Mucosa of descending colon (tissue), 3 donors: ENCODE data around the gene CIAO2B. TPM values are rescaled to one million over a fixed set of nuclear protein-coding genes. Genes with fewer than 3 reads are reported as not detected.
A peak's percentile ranks its signal among the peaks of the same experiment; 100 is the strongest.

Source experiments
- ATAC-seq: fragments of 200-7000 bp; cut with Tn5 transposase; one replicate; pipeline ENCODE4 v1.9.1; 2020; ENCODE audit warnings: mild to moderate bottlenecking, moderate library complexity
- DNase-seq, 3 donors: peaks; one replicate each; pipeline ENCODE4 v3.0.0-alpha.2; 2020
- H3K36me3 ChIP-seq: fragments of 200-600 bp; one replicate; pipeline ENCODE4 v1.8.0; 2021; ENCODE audit warnings: low read depth, mild to moderate bottlenecking
- H3K4me1 ChIP-seq: fragments of 200-600 bp; one replicate; pipeline ENCODE4 v1.8.0; 2021; ENCODE audit warnings: low read depth, mild to moderate bottlenecking
- H3K4me3 ChIP-seq: fragments of 200-600 bp; one replicate; pipeline ENCODE4 v1.8.0; 2021; ENCODE audit warnings: mild to moderate bottlenecking
- H3K9me3 ChIP-seq: fragments of 200-600 bp; one replicate; pipeline ENCODE4 v1.8.0; 2021; ENCODE audit warnings: mild to moderate bottlenecking
- CTCF ChIP-seq: fragments of 200-600 bp; IDR thresholded peaks from one replicate; pipeline ENCODE4 v1.8.0; 2022; ENCODE audit warnings: antibody characterized with exemption, mild to moderate bottlenecking
- intact Hi-C, 2 donors: fragments of 100-400 bp; cut with DNase I in 1 of 2; cut with micrococcal nuclease in 1 of 2; formaldehyde crosslinking; loops; one replicate each; pipeline versions ENCODE4 v1.11.0 to v1.11.1; 2022; cut with DNase I, micrococcal nuclease
- total RNA-seq, 3 donors: library from RNA; stranded (reverse); fragmentation: NEBNext Ultra II Directional in 2 of 3; extraction: Animal tissue kit (Norgen Biotek cat#: 25700) in 2 of 3; gene quantifications; one replicate each; pipeline versions ENCODE4 v1.2.1 to v1.2.4, GENCODE V29; 2021 to 2023
- donor health status: DM: no; HTN: no; CAD: no; lungs with moderate emphysema.
- donor health status: DM: no; HTN: no; CAD: no.
- donor health status: DM: no; HTN: yes; CAD: no.

CIAO2B gene
- total RNA-seq, 3 donors from 2014 or later = 72.5 to 78.1 (median 76.5) TPM

- intact Hi-C loops = no loop called here
- no peaks in the 10 kb centered on the region for H3K9me3 ChIP-seq
- no peak overlapping the region for H3K4me3 ChIP-seq
- TF ChIP-seq CTCF = no peak
- no peak for DNase-seq
- ATAC-seq = no peak
- H3K4me1 ChIP-seq = peaks cover 30% of the 10 kb centered on the region
- H3K36me3 ChIP-seq = no peaks in the 10 kb centered on the region
Observed at GRCh38 chr16:66932076-66932475, 2.1 kb downstream of the CIAO2B start.

GRCh38 chr16:66931665-66932064 is 2.5 kb downstream of the CIAO2B start:
- Histone ChIP-seq H3K36me3 (no peaks in the 10 kb centered on the region), H3K4me1 (peaks cover 29% of the 10 kb centered on the region), H3K9me3 (no peaks in the 10 kb centered on the region), H3K4me3 (no peak overlapping the region)
- ATAC-seq (no peak), DNase-seq (no peak)
- intact Hi-C loops = no loop called here
- no peak for TF ChIP-seq CTCF

DNA sequence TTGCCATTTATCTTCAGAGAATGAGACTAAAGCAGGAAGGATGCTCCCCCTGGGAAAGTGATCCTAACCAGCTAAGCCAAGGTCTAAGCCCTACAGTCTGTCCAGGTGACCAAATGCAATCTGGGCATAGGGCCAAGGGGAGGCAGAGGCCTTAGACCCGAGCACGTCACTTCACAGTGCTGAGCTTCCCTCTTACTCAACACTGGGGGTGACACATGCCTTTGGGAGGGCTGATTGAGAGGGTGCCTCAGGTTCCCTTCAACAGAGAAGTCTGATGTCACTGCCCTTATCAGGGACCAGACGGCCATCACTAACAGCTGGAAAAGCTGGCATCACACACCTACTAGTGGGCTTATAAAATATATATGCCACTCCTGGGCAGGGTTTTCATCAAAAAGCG is 4.0 kb downstream of the CIAO2B start:
- H3K36me3 ChIP-seq = no peaks in the 10 kb centered on the region
- no peak for ATAC-seq
- DNase-seq = no peak
- intact Hi-C loops = no loop called here
- no peaks in the 10 kb centered on the region for H3K9me3 ChIP-seq
- peaks cover 16% of the 10 kb centered on the region for H3K4me1 ChIP-seq
- no peak for TF ChIP-seq CTCF
- H3K4me3 ChIP-seq = no peak overlapping the region

DNA sequence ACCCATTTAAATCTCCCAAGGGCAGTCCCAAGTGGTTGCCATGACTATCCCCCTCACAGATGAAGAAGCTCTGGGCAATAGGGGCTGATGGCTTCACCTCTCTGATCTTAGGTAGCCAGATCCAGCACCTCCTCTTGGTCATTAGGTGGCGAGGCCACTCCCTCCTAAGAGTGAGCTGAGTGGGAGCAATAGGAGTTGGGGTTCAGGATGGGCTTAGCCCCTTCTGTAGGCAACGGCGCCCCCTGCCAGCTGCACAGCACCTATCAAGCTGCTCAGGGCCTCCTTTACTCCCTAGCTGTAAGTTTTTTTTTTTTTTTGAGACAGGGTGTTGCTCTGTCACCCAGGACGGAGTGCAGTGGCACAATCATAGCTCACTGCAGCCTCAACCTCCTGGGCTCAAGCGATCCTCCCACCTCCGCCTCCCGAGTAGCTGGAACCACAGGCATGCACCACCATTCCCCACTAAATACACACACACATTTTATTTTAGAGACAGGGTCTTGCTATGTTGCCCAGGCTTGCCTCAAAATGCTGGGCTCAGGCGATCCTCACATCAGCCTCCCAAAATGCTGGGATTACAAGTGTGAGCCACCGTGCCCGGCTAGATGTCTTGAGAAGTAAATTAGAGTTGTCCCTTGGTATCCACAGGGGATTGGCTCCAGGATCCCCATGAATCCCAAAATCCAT is 5.4 kb downstream of the CIAO2B start:
- Histone ChIP-seq H3K4me1 (peaks cover 21% of the 10 kb centered on the region), H3K36me3 (no peaks in the 10 kb centered on the region), H3K4me3 (no peak overlapping the region), H3K9me3 (no peaks in the 10 kb centered on the region)
- ATAC-seq (peak; percentile 10), DNase-seq (peak in 1 of 3 donors; percentile 53)
- no peak for TF ChIP-seq CTCF
- intact Hi-C loops = loop anchor here in 1 of 2 donors (5.0 kb wide), 1 partner anchor 37 kb away; no protein-coding TSS in a partner anchor

DNA sequence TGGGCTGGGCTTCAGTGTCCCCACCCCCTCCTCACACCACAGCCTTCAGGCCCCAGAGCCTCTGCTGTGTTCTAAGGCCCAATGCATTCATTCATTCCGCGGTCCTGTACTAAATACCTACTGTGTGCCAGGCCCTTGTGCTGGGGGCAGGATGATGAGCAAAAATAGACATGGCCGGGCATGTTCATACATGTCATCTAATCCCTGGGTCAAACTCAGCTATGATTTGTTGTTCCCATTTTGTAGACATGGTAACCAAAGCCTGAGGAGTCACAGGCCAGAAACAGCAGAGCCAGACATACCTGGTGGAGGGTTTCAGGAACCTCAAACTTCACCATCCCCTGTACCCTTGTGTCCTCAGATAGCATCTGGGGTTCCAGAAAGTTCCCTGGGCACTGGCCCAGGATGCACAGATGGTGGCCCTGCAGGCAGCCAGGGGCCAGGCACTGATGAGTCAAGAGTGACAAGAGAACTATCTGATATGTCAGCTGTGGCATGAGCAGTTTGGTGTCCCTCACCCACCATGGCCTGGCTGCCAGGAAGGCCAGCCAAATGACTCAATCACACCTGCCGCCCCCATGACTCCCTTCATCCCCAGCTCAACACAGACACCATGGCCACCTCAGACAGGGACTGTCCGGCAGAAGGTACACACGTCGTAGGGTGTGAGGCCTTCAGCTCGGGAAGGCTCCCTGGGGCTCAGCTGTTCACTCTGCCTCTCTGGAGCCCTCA is 6.1 kb downstream of the CIAO2B start:
- no peak for TF ChIP-seq CTCF
- Histone ChIP-seq H3K36me3 (no peaks in the 10 kb centered on the region), H3K4me1 (peaks cover 15% of the 10 kb centered on the region), H3K4me3 (no peak overlapping the region), H3K9me3 (no peaks in the 10 kb centered on the region)
- ATAC-seq = no peak
- DNase-seq = no peak
- intact Hi-C loops = loop anchor here in 1 of 2 donors (5.0 kb wide), 1 partner anchor 36 kb away; no protein-coding TSS in a partner anchor
